ENCODE results near the gene CNOT6L.
"Not testable (repeated sequence)": the region's sequence is repeated elsewhere in the genome, so short reads cannot be mapped to it uniquely, and the experiment has no call there.

The CNOT6L gene

DNA sequence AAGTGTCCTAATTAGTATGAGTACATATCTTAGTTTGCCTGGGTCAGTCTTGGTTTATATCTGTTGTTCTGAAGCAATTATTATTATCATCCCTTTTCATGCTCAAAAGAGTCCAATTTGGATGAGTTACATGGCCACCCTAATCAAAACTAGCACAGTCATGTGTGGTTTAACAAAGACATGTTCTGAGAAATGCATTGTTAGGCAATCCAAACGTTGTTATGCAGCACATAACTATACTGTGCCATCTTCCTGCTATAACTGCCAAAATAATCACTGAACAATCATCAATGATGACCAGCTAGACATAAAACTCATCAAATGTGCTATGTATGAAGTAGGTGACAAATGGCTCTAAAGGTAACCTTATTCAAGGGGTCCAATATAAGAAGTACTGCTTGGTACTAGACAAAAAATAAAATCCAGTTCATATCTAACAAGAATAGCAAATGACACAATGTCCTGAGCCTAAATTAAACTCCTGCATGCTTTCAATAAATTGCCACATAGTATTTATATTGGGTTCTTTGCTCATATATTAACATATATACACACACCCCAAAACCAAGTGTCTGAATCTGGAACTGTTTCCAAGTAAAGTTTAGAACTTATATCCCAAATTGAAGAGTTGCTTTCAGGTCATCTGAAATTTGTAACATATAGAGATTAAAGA lies 41.9 kb downstream of the CNOT6L start:
- peak; percentile 85 to 88 for ATAC-seq

- no peak for ATAC-seq
Measured at GRCh38 chr4:77776182-77777134, 42.7 kb downstream of the CNOT6L start.

GRCh38 chr4:77773101-77773500 lies 46.1 kb downstream of the CNOT6L start:
- no peak for ATAC-seq

- no peak for ATAC-seq
Measured at GRCh38 chr4:77771566-77771965, 47.6 kb downstream of the CNOT6L start.

- ATAC-seq = no peak
Measured at GRCh38 chr4:77765720-77766119, 53.4 kb downstream of the CNOT6L start.

- ATAC-seq = no peak
Measured at GRCh38 chr4:77762531-77762930, 56.6 kb downstream of the CNOT6L start.

DNA sequence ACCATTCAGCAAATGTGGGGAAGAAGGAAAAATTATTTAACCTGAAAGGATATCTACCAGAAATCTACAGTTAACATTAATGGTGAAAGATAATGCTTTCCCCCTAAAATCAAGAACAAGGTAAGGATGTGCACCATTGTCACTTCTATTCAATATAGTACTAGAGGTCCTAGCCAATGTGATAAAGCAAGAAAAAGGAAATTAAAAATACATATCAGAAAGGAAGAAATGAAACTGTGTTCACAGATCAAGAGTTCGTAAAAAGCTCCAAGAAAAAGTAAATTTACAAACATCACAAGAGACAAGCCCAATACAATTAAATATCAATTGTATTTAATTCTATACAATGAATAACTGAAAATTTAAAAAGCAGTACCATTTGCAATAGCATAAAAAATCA lies 57.6 kb downstream of the CNOT6L start:
- no peak for ATAC-seq

DNA sequence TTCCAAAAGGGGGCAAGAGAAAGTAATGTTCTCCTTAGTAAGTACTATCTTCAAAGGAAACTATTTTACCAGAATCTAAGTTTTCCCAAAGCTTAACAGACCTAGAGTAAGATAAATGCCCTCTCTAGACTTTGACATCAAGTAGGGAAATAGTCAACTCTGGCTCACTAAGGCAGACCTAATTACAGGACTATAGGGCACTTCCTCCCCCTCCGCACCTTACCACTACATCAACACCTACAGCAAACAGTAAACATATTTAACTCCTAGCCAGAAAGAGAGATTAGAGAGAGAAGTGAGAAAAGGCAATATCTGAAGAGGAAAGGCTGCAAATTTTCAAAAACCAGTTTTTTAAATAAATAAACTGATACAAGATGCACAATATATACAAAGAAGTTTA lies 60.4 kb downstream of the CNOT6L start:
- no peak for ATAC-seq

DNA sequence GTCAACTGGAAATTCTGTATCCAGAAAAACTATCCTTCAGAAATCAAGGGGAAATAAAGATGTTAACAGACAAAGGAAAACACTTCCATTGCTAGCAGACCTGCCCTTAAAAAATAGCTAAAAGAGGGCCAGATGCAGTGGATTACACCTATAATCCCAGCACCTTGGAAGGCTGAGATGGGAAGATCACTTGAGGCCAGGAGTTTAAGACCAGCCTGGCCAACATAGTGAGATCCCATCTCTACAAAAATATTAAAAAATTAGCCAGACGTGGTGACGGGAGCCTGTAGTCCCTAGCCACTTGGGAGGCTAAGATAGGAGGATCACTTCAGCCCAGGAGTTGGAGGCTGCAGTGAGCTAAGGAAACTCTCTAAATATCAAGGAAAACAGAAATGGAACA lies 67.4 kb downstream of the CNOT6L start:
- no peak for ATAC-seq

- no peak for ATAC-seq
Measured at GRCh38 chr4:77745792-77746191, 73.4 kb downstream of the CNOT6L start.

DNA sequence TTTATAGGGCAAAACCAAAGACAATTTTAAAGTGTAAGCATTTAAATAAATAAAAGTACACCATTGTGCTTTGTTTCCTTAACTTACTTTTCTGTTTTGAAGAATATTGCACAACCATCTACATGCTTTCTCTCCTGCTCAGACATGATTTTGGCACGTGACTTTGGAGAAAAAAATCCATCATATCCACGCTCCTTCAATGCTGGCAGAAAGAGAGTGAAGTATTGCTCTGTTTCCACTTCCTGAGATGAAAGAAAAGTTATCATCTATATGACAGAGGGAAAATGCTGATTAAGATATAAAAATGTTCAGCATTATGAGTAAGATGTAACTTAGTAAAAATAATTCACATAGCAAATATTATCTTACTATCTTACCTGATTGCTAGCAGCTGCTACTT lies 77.1 kb downstream of the CNOT6L start:
- no peak for ATAC-seq

DNA sequence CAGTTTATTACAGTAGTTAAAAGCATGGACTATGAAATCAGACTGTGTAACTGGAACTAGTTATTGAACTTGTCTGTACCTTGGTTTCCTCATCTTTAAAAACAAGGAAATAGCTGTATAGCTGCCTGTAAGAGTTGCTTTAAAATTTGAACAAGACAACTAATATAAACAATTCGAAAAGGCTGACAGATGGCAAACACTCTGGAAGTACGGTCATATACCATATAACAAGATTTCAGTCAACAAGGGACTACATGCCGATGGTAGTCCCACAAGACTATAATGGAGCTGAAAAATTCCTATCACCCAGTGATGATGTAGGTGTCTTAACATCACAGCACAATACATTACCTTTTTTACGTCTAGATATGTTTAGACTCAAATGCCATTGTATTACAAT lies 78.7 kb downstream of the CNOT6L start:
- no peak for ATAC-seq

- ATAC-seq = peak; percentile 99
Measured at GRCh38 chr4:77734928-77735327, 84.2 kb downstream of the CNOT6L start.

GRCh38 chr4:77731656-77732055 lies 87.5 kb downstream of the CNOT6L start:
- no peak for ATAC-seq

- ATAC-seq = no peak
Measured at GRCh38 chr4:77728420-77728819, 90.7 kb downstream of the CNOT6L start.

DNA sequence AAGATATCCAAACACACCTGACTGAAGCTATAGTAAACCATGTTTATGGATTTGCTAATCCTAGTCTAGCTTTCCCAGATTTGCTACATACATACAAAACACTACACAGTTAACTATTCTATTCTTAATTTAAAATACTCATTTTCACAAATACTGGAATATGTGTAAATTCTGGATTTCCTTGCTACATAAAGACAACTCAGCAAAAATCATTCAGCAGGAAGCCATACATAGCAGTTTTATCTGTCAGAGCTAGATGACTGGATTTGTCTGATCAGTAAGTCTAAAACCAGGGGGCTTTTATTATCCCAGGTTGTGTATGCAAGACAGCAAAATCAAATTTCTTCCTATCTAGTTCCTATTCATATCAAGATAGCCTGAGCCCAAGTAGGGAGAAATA lies 98.1 kb downstream of the CNOT6L start:
- ATAC-seq = no peak

DNA sequence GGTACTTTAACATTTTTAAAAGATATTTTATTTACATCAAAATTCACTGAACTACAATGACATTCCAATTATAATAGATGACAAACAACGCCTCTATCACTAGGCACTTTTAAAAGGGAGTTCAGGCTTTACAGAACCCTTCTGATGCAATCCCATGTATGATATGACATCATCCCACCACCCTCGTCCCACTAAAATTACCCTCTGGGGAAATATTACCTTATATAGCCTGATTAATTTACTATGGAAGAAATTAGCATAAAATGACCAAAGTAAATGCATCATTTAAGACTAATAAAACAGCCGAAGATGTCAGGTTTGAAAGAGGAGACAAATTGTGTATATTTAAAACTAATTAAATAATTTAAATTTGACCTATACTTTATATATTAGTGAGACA lies 100.7 kb downstream of the CNOT6L start:
- not testable (repeated sequence) for ATAC-seq

GRCh38 chr4:77715414-77716290 lies 103.5 kb downstream of the CNOT6L start:
- ATAC-seq = peak in 1 of 2 donors; percentile 67

GRCh38 chr4:77714514-77714913 lies 104.7 kb downstream of the CNOT6L start:
- ATAC-seq = no peak

GRCh38 chr4:77713884-77714283 lies 105.3 kb downstream of the CNOT6L start:
- no peak for ATAC-seq

- no peak for ATAC-seq
Measured at GRCh38 chr4:77712675-77713074, 106.5 kb downstream of the CNOT6L start.

- no peak for ATAC-seq
Measured at GRCh38 chr4:77711469-77711868, 107.7 kb downstream of the CNOT6L start.

DNA sequence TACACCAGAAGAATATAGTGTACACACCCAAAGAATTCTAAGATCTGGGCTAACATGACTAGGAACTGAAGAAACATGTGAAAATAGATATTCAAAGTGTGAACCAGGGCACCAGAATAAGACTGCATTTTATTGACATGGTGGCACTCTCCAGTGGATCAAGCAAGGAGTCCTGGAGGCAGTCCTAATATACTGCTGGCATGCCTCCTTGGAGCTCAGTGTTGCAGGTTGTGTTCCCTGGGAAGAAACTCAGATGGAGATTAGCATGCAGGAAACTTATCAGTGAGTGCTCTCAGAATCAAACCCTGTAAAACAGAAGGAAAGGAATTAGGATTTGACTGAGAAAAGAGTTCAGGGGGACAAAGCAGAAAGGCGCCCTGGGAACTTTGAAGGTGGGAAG lies 108.5 kb downstream of the CNOT6L start:
- no peak for ATAC-seq
